Measurements from ENCODE around the gene CCR3.

GRCh38 chr3:46221938-46222337, 20.3 kb upstream of the CCR3 start:
- TF ChIP-seq CTCF (IDR thresholded peaks at IDR 0.05; ENCODE audit: low read depth, low read length) (no peak), POLR2A (IDR thresholded peaks at IDR 0.05; ENCODE audit: extremely low read depth, insufficient read length) (no peak), MAX (IDR thresholded peaks at IDR 0.05; ENCODE audit: low read depth, low read length) (no peak), MYC (IDR thresholded peaks at IDR 0.05; ENCODE audit: low read depth, low read length) (no peak)
